Pulmonary artery endothelial cell (primary cell): ENCODE results near the gene PPM1H. TPM values are rescaled to one million over a fixed set of nuclear protein-coding genes. Genes with fewer than 3 reads are reported as not detected.
A peak's percentile ranks its signal among the peaks of the same experiment; 100 is the strongest.

ENCODE experiments used
- DNase-seq: peaks from one replicate; pipeline ENCODE4 v3.0.0-alpha.2; 2011; ENCODE audit warnings: low read depth, low spot score
- total RNA-seq: library from RNA; depleted of rRNA; stranded (reverse); fragments of >200 nt; gene quantifications from 2 replicates; pipeline ENCODE4 v1.2.3, GENCODE V29; 2014

PPM1H gene
- total RNA-seq, 1 donor from 2014 or later, result 4.1 TPM

- no peak for DNase-seq
Observed at GRCh38 chr12:62654326-62655241, 280.4 kb downstream of the PPM1H start.

GRCh38 chr12:62653740-62654139 is 281.2 kb downstream of the PPM1H start:
- no peak for DNase-seq

GRCh38 chr12:62653304-62653703 is 281.6 kb downstream of the PPM1H start:
- DNase-seq, result no peak

GRCh38 chr12:62651138-62651537 is 283.8 kb downstream of the PPM1H start:
- DNase-seq, result no peak

GRCh38 chr12:62649412-62650138 is 285.4 kb downstream of the PPM1H start:
- DNase-seq, result no peak

- DNase-seq, result no peak
Observed at GRCh38 chr12:62647586-62647985, 287.4 kb downstream of the PPM1H start.

- no peak for DNase-seq
Observed at GRCh38 chr12:62646566-62646965, 288.4 kb downstream of the PPM1H start.

- DNase-seq, result no peak
Observed at GRCh38 chr12:62643486-62643885, 291.5 kb downstream of the PPM1H start.

- no peak for DNase-seq
Observed at GRCh38 chr12:62642486-62642885, 292.5 kb downstream of the PPM1H start.

GRCh38 chr12:62640910-62641448 is 294.0 kb downstream of the PPM1H start:
- DNase-seq, result peak; percentile 15

GRCh38 chr12:62637679-62638078 is 297.3 kb downstream of the PPM1H start:
- no peak for DNase-seq

GRCh38 chr12:62635649-62636048 is 299.3 kb downstream of the PPM1H start:
- no peak for DNase-seq

- no peak for DNase-seq
Observed at GRCh38 chr12:62632411-62632918, 302.5 kb downstream of the PPM1H start.

- no peak for DNase-seq
Observed at GRCh38 chr12:62631471-62632410, 303.2 kb downstream of the PPM1H start.

GRCh38 chr12:62629971-62630739 is 304.8 kb downstream of the PPM1H start:
- DNase-seq, result no peak

- DNase-seq, result no peak
Observed at GRCh38 chr12:62629413-62629812, 305.5 kb downstream of the PPM1H start.

GRCh38 chr12:62627181-62627580 is 307.8 kb downstream of the PPM1H start:
- DNase-seq, result no peak

- no peak for DNase-seq
Observed at GRCh38 chr12:62625228-62625627, 309.7 kb downstream of the PPM1H start.

GRCh38 chr12:62622177-62622576 is 312.8 kb downstream of the PPM1H start:
- no peak for DNase-seq

GRCh38 chr12:62621101-62621638 is 313.8 kb downstream of the PPM1H start:
- no peak for DNase-seq
